Endothelial cell of umbilical vein (primary cell): ENCODE measurements around the gene NCKAP5. TPM values are rescaled to one million over a fixed set of nuclear protein-coding genes. Genes with fewer than 3 reads are reported as not detected.

Source experiments
- BruUV-seq: library from RNA; stranded (reverse); fragments of 400-500 nt; replicated peaks from 2 replicates; lab custom pipeline; 2021; lab: Mats Ljungman, UMichigan
- CTCF ChIA-PET: fragments of 300-600, 350-600 bp; sonication (Branson Sonifier 250); formaldehyde crosslinking; loops from one replicate; lab custom pipeline; 2021; ENCODE audit warnings: antibody characterized with exemption, inconsistent platforms; lab: Charles Lee
- POLR2A ChIA-PET: fragments of 300-600, 350-600 bp; sonication (Branson Sonifier 250); formaldehyde crosslinking; loops from one replicate; lab custom pipeline; 2021; ENCODE audit warnings: antibody characterized with exemption, inconsistent platforms; lab: Charles Lee
- DNase-seq: peaks from one replicate; pipeline ENCODE4 v3.0.0-alpha.2; 2011; ENCODE audit warnings: low read depth, low spot score
- FAIRE-seq: peaks from 2 replicates; lab custom pipeline; 2011; peaks lifted over from hg19 to GRCh38; lab: Jason Lieb, UNC
- H2AFZ ChIP-seq: 2 replicates; pipeline ENCODE4 v1.6.0; 2012; ENCODE audit warnings: low read depth, low read length, control low read depth, inconsistent platforms
- H3K27ac ChIP-seq: 2 replicates; pipeline ENCODE4 v1.5.1; 2011; ENCODE audit warnings: low read depth, mild to moderate bottlenecking, control low read depth, low read length, moderate library complexity; ENCODE audit not compliant: insufficient read depth
- H3K27me3 ChIP-seq, 2 experiments: 2 replicates each; pipeline versions ENCODE4 v1.6.0 to v1.6.1; 2011; ENCODE audit warnings: low read length in 2 of 2, mixed read lengths in 1 of 2; ENCODE audit not compliant: control insufficient read depth in 2 of 2, insufficient read depth in 2 of 2
- H3K36me3 ChIP-seq, 2 experiments: 2 replicates in 1 of 2; 3 replicates in 1 of 2; pipeline ENCODE4 v1.5.1; 2011; ENCODE audit warnings: low read length in 2 of 2, mild to moderate bottlenecking in 1 of 2, moderate library complexity in 1 of 2; ENCODE audit not compliant: control insufficient read depth in 2 of 2, insufficient read depth in 2 of 2; ENCODE audit errors: extremely low read depth in 1 of 2
- H3K4me1 ChIP-seq: 3 replicates; pipeline ENCODE4 v1.5.1; 2011; ENCODE audit warnings: mild to moderate bottlenecking, low read length; ENCODE audit not compliant: control insufficient read depth, insufficient read depth; ENCODE audit errors: extremely low read depth
- H3K4me2 ChIP-seq: 2 replicates; pipeline ENCODE4 v1.6.1; 2011; ENCODE audit warnings: low read length, control low read depth, mixed read lengths; ENCODE audit not compliant: insufficient read depth
- H3K4me3 ChIP-seq, 3 experiments: fragments of 200-600 bp in 1 of 3; sonication (generic), shearing (Covaris generic) in 1 of 3; replicated peaks in 1 of 3; 2 replicates each; pipeline ENCODE4 v1.5.1; 2011 to 2016; ENCODE audit warnings: control low read depth in 3 of 3, low read length in 3 of 3, mild to moderate bottlenecking in 2 of 3, inconsistent platforms in 1 of 3, low read depth in 1 of 3, moderate library complexity in 1 of 3; ENCODE audit not compliant: insufficient read depth in 1 of 3
- H3K79me2 ChIP-seq: 2 replicates; pipeline ENCODE4 v1.6.0; 2012; ENCODE audit warnings: low read length, inconsistent platforms; ENCODE audit not compliant: control insufficient read depth, insufficient read depth
- H3K9ac ChIP-seq: replicated peaks from 2 replicates; pipeline ENCODE3; 2011; ENCODE audit warnings: low read length, control low read depth; ENCODE audit not compliant: insufficient read depth; ENCODE audit errors: extremely low read depth
- H3K9me1 ChIP-seq: replicated peaks from 3 replicates; pipeline ENCODE4 v1.6.0; 2011; ENCODE audit warnings: mild to moderate bottlenecking, low read length; ENCODE audit not compliant: control insufficient read depth, insufficient read depth; ENCODE audit errors: extremely low read depth
- H3K9me3 ChIP-seq: replicated peaks from 2 replicates; pipeline ENCODE4 v1.5.1; 2012; ENCODE audit warnings: low read length, inconsistent platforms; ENCODE audit not compliant: control insufficient read depth, insufficient read depth
- H4K20me1 ChIP-seq: replicated peaks from 2 replicates; pipeline ENCODE3; 2011; ENCODE audit warnings: mild to moderate bottlenecking, low read length; ENCODE audit not compliant: control insufficient read depth, insufficient read depth; ENCODE audit errors: extremely low read depth
- EZH2 ChIP-seq: IDR thresholded peaks from 2 replicates; pipeline ENCODE4 v1.6.1; 2012; ENCODE audit warnings: borderline replicate concordance, low read depth, mild to moderate bottlenecking, moderate library complexity, low read length, inconsistent platforms; ENCODE audit not compliant: severe bottlenecking
- FOS ChIP-seq: IDR thresholded peaks from 2 replicates; pipeline ENCODE4 v1.6.1; 2011; ENCODE audit warnings: mild to moderate bottlenecking, low read length, moderate library complexity, borderline replicate concordance; ENCODE audit not compliant: insufficient read depth
- GATA2 ChIP-seq: IDR thresholded peaks from 2 replicates; pipeline ENCODE4 v1.7.0; 2011; ENCODE audit warnings: low read depth, mild to moderate bottlenecking, moderate library complexity, mixed read lengths, low read length; ENCODE audit not compliant: insufficient read length, insufficient read depth
- JUN ChIP-seq: IDR thresholded peaks from 2 replicates; pipeline ENCODE4 v1.6.1; 2011; ENCODE audit warnings: borderline replicate concordance, low read depth; ENCODE audit not compliant: insufficient read length, insufficient read depth
- MYC ChIP-seq: IDR thresholded peaks from one replicate; pipeline ENCODE4 v1.6.1; 2011; ENCODE audit warnings: mild to moderate bottlenecking, low read depth, low read length
- POLR2A ChIP-seq: IDR thresholded peaks from 2 replicates; pipeline ENCODE4 v1.6.1; 2012; ENCODE audit warnings: low read depth, mild to moderate bottlenecking, control low read depth, low read length
- POLR2AphosphoS5 ChIP-seq: IDR thresholded peaks from 2 replicates; pipeline ENCODE4 v1.6.1; 2012; ENCODE audit warnings: low read depth, mild to moderate bottlenecking, control low read depth, low read length, moderate library complexity; ENCODE audit not compliant: insufficient read depth
- dilution Hi-C: fragments of 300-500 bp; cut with MboI; formaldehyde crosslinking; loops from one replicate; pipeline ENCODE4 v1.15.0; 2019; ENCODE audit warnings: low sequenced_read_pairs; ENCODE audit not compliant: extremely low pct_ligation_motif_present
- intact Hi-C: fragments of 100-400 bp; cut with micrococcal nuclease; formaldehyde crosslinking; loops from one replicate; pipeline ENCODE4 v1.10.0; 2022
- polyA plus RNA-seq, 4 experiments: library from polyadenylated mRNA; depleted of rRNA in 3 of 4; stranded (reverse) in 3 of 4; unstranded in 1 of 4; fragments of >200 nt; gene quantifications; 2 replicates each; pipeline versions ENCODE4 v1.2.1 to v1.2.3, GENCODE V29; 2011 to 2012; ENCODE audit warnings: missing spikeins in 1 of 4
- total RNA-seq: library from RNA; stranded (reverse); gene quantifications from 2 replicates; pipeline ENCODE4 v1.2.3, GENCODE V29; 2021
- TF ChIP-seq, protein P1 (sequence below), 2 donors: IDR thresholded peaks; 1 replicate in 1 of 2; 2 replicates in 1 of 2; pipeline ENCODE4 v1.5.1; 2011; ENCODE audit warnings: low read length in 2 of 2, mild to moderate bottlenecking in 2 of 2, moderate library complexity in 2 of 2, control low read depth in 1 of 2, inconsistent platforms in 1 of 2, low read depth in 1 of 2; ENCODE audit not compliant: insufficient read depth in 1 of 2; ENCODE audit errors: extremely low read depth in 1 of 2
- TF ChIP-seq, protein P2 (sequence below): IDR thresholded peaks from 2 replicates; pipeline ENCODE4 v1.6.1; 2011; ENCODE audit not compliant: insufficient read depth, insufficient read length

NCKAP5 gene
- total and polyA plus RNA-seq, 2 donors (not counting 3 experiments of a cell fraction or from before 2014, with no cell fraction given), result 0.47 to 3.3 TPM

DNA sequence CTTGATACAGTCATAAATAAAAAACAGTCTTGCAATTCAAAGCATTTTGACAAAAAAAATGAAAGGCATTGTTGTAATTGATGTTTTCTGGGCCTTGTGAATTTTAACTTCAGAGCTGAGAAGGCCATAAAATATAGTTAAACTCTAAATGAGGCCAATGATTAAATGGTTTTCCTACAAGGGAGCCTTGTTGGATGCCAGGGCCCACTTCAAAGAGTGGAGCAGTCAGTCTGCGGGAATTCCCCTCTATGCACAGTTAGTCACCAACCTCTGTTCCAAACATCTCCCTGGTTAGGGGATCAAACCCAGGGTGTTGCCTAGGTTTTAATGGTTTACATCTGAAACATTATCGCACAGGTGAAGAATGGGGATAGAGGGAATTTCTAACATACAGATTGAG, 143.4 kb downstream of the NCKAP5 start:
- no peak for FAIRE-seq
- no peaks in the 10 kb centered on the region for H3K9me3 ChIP-seq
- DNase-seq, result no peak
- dilution Hi-C loops, result no loop called here
- no peaks in the 10 kb centered on the region for H4K20me1 ChIP-seq
- intact Hi-C loops, result no loop called here
- H3K9me1 ChIP-seq, result no peaks in the 10 kb centered on the region
- TF ChIP-seq POLR2A (no peak), JUN (no peak), GATA2 (no peak), FOS (no peak), EZH2 (no peak), MYC (no peak), POLR2AphosphoS5 (no peak)
- TF ChIP-seq, protein P1, sequence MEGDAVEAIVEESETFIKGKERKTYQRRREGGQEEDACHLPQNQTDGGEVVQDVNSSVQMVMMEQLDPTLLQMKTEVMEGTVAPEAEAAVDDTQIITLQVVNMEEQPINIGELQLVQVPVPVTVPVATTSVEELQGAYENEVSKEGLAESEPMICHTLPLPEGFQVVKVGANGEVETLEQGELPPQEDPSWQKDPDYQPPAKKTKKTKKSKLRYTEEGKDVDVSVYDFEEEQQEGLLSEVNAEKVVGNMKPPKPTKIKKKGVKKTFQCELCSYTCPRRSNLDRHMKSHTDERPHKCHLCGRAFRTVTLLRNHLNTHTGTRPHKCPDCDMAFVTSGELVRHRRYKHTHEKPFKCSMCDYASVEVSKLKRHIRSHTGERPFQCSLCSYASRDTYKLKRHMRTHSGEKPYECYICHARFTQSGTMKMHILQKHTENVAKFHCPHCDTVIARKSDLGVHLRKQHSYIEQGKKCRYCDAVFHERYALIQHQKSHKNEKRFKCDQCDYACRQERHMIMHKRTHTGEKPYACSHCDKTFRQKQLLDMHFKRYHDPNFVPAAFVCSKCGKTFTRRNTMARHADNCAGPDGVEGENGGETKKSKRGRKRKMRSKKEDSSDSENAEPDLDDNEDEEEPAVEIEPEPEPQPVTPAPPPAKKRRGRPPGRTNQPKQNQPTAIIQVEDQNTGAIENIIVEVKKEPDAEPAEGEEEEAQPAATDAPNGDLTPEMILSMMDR (IDR thresholded peaks at IDR 0.05; ENCODE audit: extremely low read depth in 1 of 2, insufficient read depth in 1 of 2, low read depth in 1 of 2, low read length in 2 of 2), result no peak
- TF ChIP-seq, protein P2, sequence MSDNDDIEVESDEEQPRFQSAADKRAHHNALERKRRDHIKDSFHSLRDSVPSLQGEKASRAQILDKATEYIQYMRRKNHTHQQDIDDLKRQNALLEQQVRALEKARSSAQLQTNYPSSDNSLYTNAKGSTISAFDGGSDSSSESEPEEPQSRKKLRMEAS, result no peak
- ChIA-PET POLR2A (no interaction called here), CTCF (no interaction called here)
- H3K36me3 ChIP-seq, result no peaks in the 10 kb centered on the region
- peaks cover 0 to 2% of the 10 kb centered on the region in 2 experiments for H3K27me3 ChIP-seq
- H3K4me3 ChIP-seq, result no peak overlapping the region
- BruUV-seq, result no TSS peak
- H3K4me2 ChIP-seq, result no peak overlapping the region
- H2AFZ ChIP-seq, result no peak overlapping the region
- H3K9ac ChIP-seq, result no peak overlapping the region
- no peaks in the 10 kb centered on the region for H3K4me1 ChIP-seq
- H3K27ac ChIP-seq, result no peak overlapping the region
- H3K79me2 ChIP-seq, result no peaks in the 10 kb centered on the region
